ENCODE measurements around the gene ATP8B3. TPM values are rescaled to one million over a fixed set of nuclear protein-coding genes. Genes with fewer than 3 reads are reported as not detected.

ATP8B3 gene
- total and polyA plus RNA-seq, 9 of the 15 experiments (the other 6 are each of a cell fraction or from before 2014, with no cell fraction given): 1.2 to 12.3 (median 3.8) TPM

DNA sequence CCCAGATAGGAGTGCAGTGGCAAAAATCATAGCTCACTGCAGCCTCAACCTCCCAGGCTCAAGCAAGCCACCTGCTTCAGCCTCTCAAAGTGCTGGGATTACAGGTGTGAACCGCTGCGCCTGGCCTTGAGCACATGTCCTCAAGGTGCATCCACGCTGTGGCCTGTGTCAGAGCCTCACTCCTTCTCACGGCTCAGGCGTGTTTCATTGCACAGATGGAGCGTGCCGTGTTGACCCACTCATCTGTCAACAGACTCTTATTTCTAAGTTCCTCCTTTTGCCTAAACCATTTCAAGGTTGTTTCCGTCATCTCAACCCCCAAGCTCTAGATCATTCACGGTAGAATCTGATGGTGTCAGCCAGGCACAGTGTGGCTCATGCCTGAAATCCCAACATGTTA is 28.2 kb downstream of the ATP8B3 start (continued):
- peak in 1 of 2 experiments; percentile 20 for TF ChIP-seq E2F6 (IDR thresholded peaks at IDR 0.05; ENCODE audit: borderline replicate concordance in 1 of 2, extremely low read depth in 1 of 2, insufficient read depth in 1 of 2, insufficient read length in 1 of 2, low read depth in 1 of 2, low read length in 1 of 2, poor library complexity in 1 of 2, severe bottlenecking in 1 of 2)

- Histone ChIP-seq H4K20me1 (replicated peaks; ENCODE audit: control insufficient read depth, insufficient read depth, low read length) (no peaks in the 10 kb centered on the region), H3K9me1 (ENCODE audit: control insufficient read depth, insufficient read depth, low read length) (no peaks in the 10 kb centered on the region), H3K4me3 (no peak overlapping the region), H3K79me2 (ENCODE audit: control insufficient read depth, insufficient read depth, low read length) (no peaks in the 10 kb centered on the region), H3K36me3 (ENCODE audit: control insufficient read depth, insufficient read depth, low read length) (no peaks in the 10 kb centered on the region), H3K4me1 (replicated peaks in 1 of 2; ENCODE audit: control insufficient read depth in 2 of 2, insufficient read depth in 2 of 2, low read length in 2 of 2) (peaks cover 3 to 23% of the 10 kb centered on the region in 2 experiments; a peak in 3 of 5 replicates), H3K27me3 (ENCODE audit: control insufficient read depth in 2 of 2, insufficient read depth in 2 of 2, low read length in 2 of 2) (peaks cover 2 to 21% of the 10 kb centered on the region in 2 experiments; a peak in 3 of 5 replicates), H3K9me3 (replicated peaks; ENCODE audit: control insufficient read depth, insufficient read depth, low read depth, low read length) (no peaks in the 10 kb centered on the region; the same call in none of the 2 replicates), H2AFZ (ENCODE audit: low read depth, low read length) (no peak overlapping the region), H3K9ac (ENCODE audit: insufficient read depth in 1 of 2, low read depth in 2 of 2, low read length in 2 of 2) (no peak overlapping the region), H3K4me2 (ENCODE audit: insufficient read depth, low read length) (no peak overlapping the region), H3K27ac (ENCODE audit: extremely low read depth, low read depth, low read length) (no peak overlapping the region)
- in situ Hi-C loops (cut with MboI): no loop called here
- BruUV-seq (replicated peaks): no TSS peak
- intact Hi-C loops (cut with micrococcal nuclease): no loop called here
- DNase-seq (ENCODE audit: extremely low read depth in 1 of 4, low spot score in 3 of 4) (peak in 2 of 4 experiments; percentile 54 to 68), ATAC-seq (no peak), FAIRE-seq (no peak)
- TF ChIP-seq ZNF780A (CRISPR knock-in tag; IDR thresholded peaks at IDR 0.05): no peak
- TF ChIP-seq KDM1A (IDR thresholded peaks at IDR 0.05): no peak
- no peak for TF ChIP-seq ZNF12 (CRISPR knock-in tag; IDR thresholded peaks at IDR 0.05)
- no peak for TF ChIP-seq MCM2 (IDR thresholded peaks at IDR 0.05; ENCODE audit: low read depth)
- TF ChIP-seq FOXA3 (CRISPR knock-in tag; conservative IDR thresholded peaks at IDR 0.05 in 1 of 2, IDR thresholded peaks at IDR 0.05 in 1 of 2): no peak; a peak in 1 of 4 replicates
- TF ChIP-seq, protein P1, sequence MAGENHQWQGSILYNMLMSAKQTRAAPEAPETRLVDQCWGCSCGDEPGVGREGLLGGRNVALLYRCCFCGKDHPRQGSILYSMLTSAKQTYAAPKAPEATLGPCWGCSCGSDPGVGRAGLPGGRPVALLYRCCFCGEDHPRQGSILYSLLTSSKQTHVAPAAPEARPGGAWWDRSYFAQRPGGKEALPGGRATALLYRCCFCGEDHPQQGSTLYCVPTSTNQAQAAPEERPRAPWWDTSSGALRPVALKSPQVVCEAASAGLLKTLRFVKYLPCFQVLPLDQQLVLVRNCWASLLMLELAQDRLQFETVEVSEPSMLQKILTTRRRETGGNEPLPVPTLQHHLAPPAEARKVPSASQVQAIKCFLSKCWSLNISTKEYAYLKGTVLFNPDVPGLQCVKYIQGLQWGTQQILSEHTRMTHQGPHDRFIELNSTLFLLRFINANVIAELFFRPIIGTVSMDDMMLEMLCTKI (IDR thresholded peaks at IDR 0.05; ENCODE audit: partially characterized antibody): no peak
- TF ChIP-seq RBM25 (IDR thresholded peaks at IDR 0.05; ENCODE audit: low read depth, low read length, severe bottlenecking): peak; percentile 12
- TF ChIP-seq TCF7 (IDR thresholded peaks at IDR 0.05; ENCODE audit: borderline replicate concordance): no peak
- no peak for TF ChIP-seq ZSCAN32 (CRISPR knock-in tag; IDR thresholded peaks at IDR 0.05)
- TF ChIP-seq, protein P2, sequence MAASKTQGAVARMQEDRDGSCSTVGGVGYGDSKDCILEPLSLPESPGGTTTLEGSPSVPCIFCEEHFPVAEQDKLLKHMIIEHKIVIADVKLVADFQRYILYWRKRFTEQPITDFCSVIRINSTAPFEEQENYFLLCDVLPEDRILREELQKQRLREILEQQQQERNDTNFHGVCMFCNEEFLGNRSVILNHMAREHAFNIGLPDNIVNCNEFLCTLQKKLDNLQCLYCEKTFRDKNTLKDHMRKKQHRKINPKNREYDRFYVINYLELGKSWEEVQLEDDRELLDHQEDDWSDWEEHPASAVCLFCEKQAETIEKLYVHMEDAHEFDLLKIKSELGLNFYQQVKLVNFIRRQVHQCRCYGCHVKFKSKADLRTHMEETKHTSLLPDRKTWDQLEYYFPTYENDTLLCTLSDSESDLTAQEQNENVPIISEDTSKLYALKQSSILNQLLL (CRISPR knock-in tag; IDR thresholded peaks at IDR 0.05; ENCODE audit: borderline replicate concordance): no peak
- TF ChIP-seq NFYB (IDR thresholded peaks at IDR 0.05; ENCODE audit: extremely low read depth, insufficient read length): peak; percentile 57
- CTCF ChIA-PET (ENCODE audit: low intra/inter-chr PET ratio): no interaction called here
- POLR2A ChIA-PET: interaction anchor here (0.6 to 1.4 kb wide), 4 partner anchors 10 to 189 kb away, joined by 3 read pairs; no protein-coding TSS in a partner anchor
- WGBS (ENCODE audit: insufficient coverage, low coverage, missing lambda C conversion rate): 11% methylated on average over 4 of the region's 4 CpGs
Measured at GRCh38 chr19:1783354-1783753, 28.7 kb downstream of the ATP8B3 start.
